GM23248 (cell line): ENCODE data around the gene LAMA3. TPM values are rescaled to one million over a fixed set of nuclear protein-coding genes. Genes with fewer than 3 reads are reported as not detected.
A peak's percentile ranks its signal among the peaks of the same experiment; 100 is the strongest.

Source experiments
- DNase-seq: peaks from one replicate; pipeline ENCODE4 v3.0.0-alpha.2; 2015
- H2AFZ ChIP-seq: fragments of 200-600 bp; sonication (generic); 2 replicates; pipeline ENCODE4 v1.6.1; 2016; ENCODE audit warnings: antibody characterized with exemption
- H3F3A ChIP-seq: fragments of 200-600 bp; sonication (generic); 2 replicates; pipeline ENCODE4 v1.6.1; 2016; ENCODE audit warnings: mild to moderate bottlenecking, antibody characterized with exemption, mixed run types; ENCODE audit not compliant: insufficient read depth
- H3K27ac ChIP-seq: fragments of 200-600 bp; sonication (generic); 2 replicates; pipeline ENCODE4 v1.5.1; 2016; ENCODE audit warnings: mild to moderate bottlenecking
- H3K27me3 ChIP-seq: fragments of 200-600 bp; sonication (generic); replicated peaks from 2 replicates; pipeline ENCODE4 v1.6.1; 2016; ENCODE audit warnings: mild to moderate bottlenecking; ENCODE audit not compliant: insufficient read depth
- H3K36me3 ChIP-seq: fragments of 200-600 bp; sonication (generic); 2 replicates; pipeline ENCODE4 v1.6.1; 2016; ENCODE audit warnings: low read depth, mild to moderate bottlenecking
- H3K4me1 ChIP-seq: fragments of 200-600 bp; sonication (generic); 2 replicates; pipeline ENCODE4 v1.6.1; 2016; ENCODE audit warnings: mild to moderate bottlenecking; ENCODE audit not compliant: insufficient read depth
- H3K4me2 ChIP-seq: fragments of 200-600 bp; sonication (generic); one replicate; pipeline ENCODE4 v1.6.1; 2016; ENCODE audit warnings: mild to moderate bottlenecking; ENCODE audit not compliant: unreplicated experiment
- H3K4me3 ChIP-seq: fragments of 200-600 bp; sonication (generic); 2 replicates; pipeline ENCODE4 v1.5.1; 2016; ENCODE audit warnings: mild to moderate bottlenecking
- H3K79me2 ChIP-seq: fragments of 200-600 bp; sonication (generic); 2 replicates; pipeline ENCODE4 v1.6.1; 2016; ENCODE audit warnings: mild to moderate bottlenecking; ENCODE audit not compliant: insufficient read depth
- H3K9ac ChIP-seq: fragments of 200-600 bp; sonication (generic); 2 replicates; pipeline ENCODE4 v1.6.1; 2016; ENCODE audit warnings: mild to moderate bottlenecking
- H3K9me2 ChIP-seq: fragments of 200-600 bp; sonication (generic); 2 replicates; pipeline ENCODE4 v1.6.1; 2016; ENCODE audit warnings: mixed run types, mild to moderate bottlenecking, moderate library complexity; ENCODE audit not compliant: insufficient read depth
- H3K9me3 ChIP-seq: fragments of 200-600 bp; sonication (generic); one replicate; pipeline ENCODE4 v1.6.1; 2017; ENCODE audit warnings: low read depth
- H4K20me1 ChIP-seq: fragments of 200-600 bp; sonication (generic); 2 replicates; pipeline ENCODE4 v1.6.0; 2016; ENCODE audit not compliant: insufficient read depth
- EZH2 ChIP-seq: fragments of 200-600 bp; sonication (generic); IDR thresholded peaks from 2 replicates; pipeline ENCODE4 v1.6.1; 2018; ENCODE audit warnings: antibody characterized with exemption, mild to moderate bottlenecking; ENCODE audit not compliant: insufficient read depth, poor library complexity, severe bottlenecking
- EZH2phosphoT487 ChIP-seq: fragments of 200-600 bp; sonication (generic); IDR thresholded peaks from 2 replicates; pipeline ENCODE4 v1.6.1; 2018; ENCODE audit warnings: antibody characterized with exemption, moderate library complexity, mild to moderate bottlenecking, low read depth; ENCODE audit not compliant: insufficient read depth
- WGBS, 2 experiments: methylation state at CpG; one replicate each; pipeline ENCODE4 v1.1.6; 2015 to 2017; ENCODE audit warnings: low lambda C conversion rate in 2 of 2, low coverage in 1 of 2; ENCODE audit errors: missing lambda C conversion rate in 2 of 2; 5-methylcytosine and 5-hydroxymethylcytosine counted together
- in situ Hi-C: fragments of 300-500 bp; cut with MboI; formaldehyde crosslinking; loops from 2 replicates; pipeline ENCODE4 v1.15.0; 2020
- polyA plus RNA-seq: library from polyadenylated mRNA; unstranded; fragments of >200 nt; fragmentation: Nextera tagmentation; extraction: Ambion mirVana; gene quantifications from 2 replicates; pipeline ENCODE4 v1.2.1, GENCODE V29; 2016
- total RNA-seq: library from RNA; depleted of rRNA; stranded (reverse); fragments of >200 nt; shearing (Covaris generic); gene quantifications from 2 replicates; pipeline ENCODE4 v1.2.3, GENCODE V29; 2014

Gene LAMA3
- total and polyA plus RNA-seq, 2 experiments from 2014 or later = 0.93 to 1.9 TPM

GRCh38 chr18:23910032-23910431, 220.8 kb downstream of the LAMA3 start:
- H3K4me3 ChIP-seq = no peak overlapping the region
- H3K4me2 ChIP-seq = no peak overlapping the region
- H4K20me1 ChIP-seq = no peaks in the 10 kb centered on the region
- H3K27me3 ChIP-seq = no peaks in the 10 kb centered on the region
- no peaks in the 10 kb centered on the region for H3K36me3 ChIP-seq
- peaks cover 5% of the 10 kb centered on the region; the same call in 1 of the 2 replicates for H3F3A ChIP-seq
- TF ChIP-seq EZH2phosphoT487 (no peak), EZH2 (no peak)
- in situ Hi-C loops = no loop called here
- H3K79me2 ChIP-seq = no peaks in the 10 kb centered on the region
- 66 to 77% methylated on average over 2 of the region's 2 CpGs for WGBS, 2 experiments
- no peaks in the 10 kb centered on the region for H3K9me2 ChIP-seq
- H3K9ac ChIP-seq = no peak overlapping the region
- no peaks in the 10 kb centered on the region; the same call in 1 of the 2 replicates for H3K4me1 ChIP-seq
- no peaks in the 10 kb centered on the region for H3K9me3 ChIP-seq
- DNase-seq = no peak
- no peak overlapping the region for H2AFZ ChIP-seq
- no peak overlapping the region for H3K27ac ChIP-seq

- peak; percentile 58 for DNase-seq
- no peaks in the 10 kb centered on the region for H3K9me3 ChIP-seq
- H3K79me2 ChIP-seq = no peaks in the 10 kb centered on the region
- WGBS, 2 experiments = 78 to 83% methylated on average over 3 of the region's 3 CpGs
- no peak overlapping the region for H3K4me2 ChIP-seq
- no peaks in the 10 kb centered on the region for H4K20me1 ChIP-seq
- no peak overlapping the region for H3K4me3 ChIP-seq
- H3F3A ChIP-seq = peaks cover 5% of the 10 kb centered on the region; the same call in 1 of the 2 replicates
- no peak overlapping the region for H3K27ac ChIP-seq
- no peak overlapping the region for H3K9ac ChIP-seq
- no peak for TF ChIP-seq EZH2phosphoT487
- no peak for TF ChIP-seq EZH2
- no peaks in the 10 kb centered on the region for H3K27me3 ChIP-seq
- no peaks in the 10 kb centered on the region for H3K36me3 ChIP-seq
- H3K4me1 ChIP-seq = peaks cover 7% of the 10 kb centered on the region
- no peak overlapping the region for H2AFZ ChIP-seq
- in situ Hi-C loops = no loop called here
- H3K9me2 ChIP-seq = no peaks in the 10 kb centered on the region
Measured at GRCh38 chr18:23912356-23912755, 223.1 kb downstream of the LAMA3 start.

- H3K9ac ChIP-seq = no peak overlapping the region
- 1 to 10% methylated on average over 4 of the region's 4 CpGs for WGBS, 2 experiments
- in situ Hi-C loops = no loop called here
- no peak for TF ChIP-seq EZH2phosphoT487
- no peak for TF ChIP-seq EZH2
- no peaks in the 10 kb centered on the region for H4K20me1 ChIP-seq
- H3K9me3 ChIP-seq = no peaks in the 10 kb centered on the region
- no peaks in the 10 kb centered on the region for H3K79me2 ChIP-seq
- H3K27me3 ChIP-seq = no peaks in the 10 kb centered on the region
- H3K9me2 ChIP-seq = no peaks in the 10 kb centered on the region
- H3F3A ChIP-seq = peaks cover 5% of the 10 kb centered on the region; the same call in 1 of the 2 replicates
- H3K4me3 ChIP-seq = no peak overlapping the region
- DNase-seq = peak; percentile 26
- peaks cover 7% of the 10 kb centered on the region for H3K4me1 ChIP-seq
- no peaks in the 10 kb centered on the region for H3K36me3 ChIP-seq
- H3K27ac ChIP-seq = no peak overlapping the region
- no peak overlapping the region for H2AFZ ChIP-seq
- no peak overlapping the region for H3K4me2 ChIP-seq
Measured at GRCh38 chr18:23916338-23916737, 227.1 kb downstream of the LAMA3 start.

- Histone ChIP-seq H3K27me3 (no peaks in the 10 kb centered on the region), H3K4me1 (peaks cover 7% of the 10 kb centered on the region), H3K9ac (no peak overlapping the region), H3K4me2 (no peak overlapping the region), H3K4me3 (no peak overlapping the region), H2AFZ (0 out of 2 replicates have a peak overlapping the region, but pooled peaks have one; percentile 1), H3K9me3 (no peaks in the 10 kb centered on the region), H3K79me2 (no peaks in the 10 kb centered on the region), H3K36me3 (no peaks in the 10 kb centered on the region), H3F3A (no peaks in the 10 kb centered on the region), H3K27ac (no peak overlapping the region), H3K9me2 (no peaks in the 10 kb centered on the region), H4K20me1 (no peaks in the 10 kb centered on the region)
- TF ChIP-seq EZH2phosphoT487 (no peak), EZH2 (no peak)
- 33 to 38% methylated on average over 10 of the region's 10 CpGs for WGBS, 2 experiments
- peak; percentile 71 for DNase-seq
- in situ Hi-C loops = no loop called here
Measured at GRCh38 chr18:23918395-23919032, 229.3 kb downstream of the LAMA3 start.
